Stimulated activated CD8-positive, alpha-beta memory T cell treated with anti-CD3 and anti-CD28 coated beads, Interleukin-7, amount 100 ng/mL, for 48 hours (primary cell): ENCODE data around the gene HLX.

Source experiments
- DNase-seq, 2 donors: peaks; one replicate each; pipeline ENCODE4 v3.0.0-alpha.2; 2020; ENCODE audit warnings: low read depth in 1 of 2; ENCODE audit errors: extremely low read depth in 1 of 2

The HLX gene

DNA sequence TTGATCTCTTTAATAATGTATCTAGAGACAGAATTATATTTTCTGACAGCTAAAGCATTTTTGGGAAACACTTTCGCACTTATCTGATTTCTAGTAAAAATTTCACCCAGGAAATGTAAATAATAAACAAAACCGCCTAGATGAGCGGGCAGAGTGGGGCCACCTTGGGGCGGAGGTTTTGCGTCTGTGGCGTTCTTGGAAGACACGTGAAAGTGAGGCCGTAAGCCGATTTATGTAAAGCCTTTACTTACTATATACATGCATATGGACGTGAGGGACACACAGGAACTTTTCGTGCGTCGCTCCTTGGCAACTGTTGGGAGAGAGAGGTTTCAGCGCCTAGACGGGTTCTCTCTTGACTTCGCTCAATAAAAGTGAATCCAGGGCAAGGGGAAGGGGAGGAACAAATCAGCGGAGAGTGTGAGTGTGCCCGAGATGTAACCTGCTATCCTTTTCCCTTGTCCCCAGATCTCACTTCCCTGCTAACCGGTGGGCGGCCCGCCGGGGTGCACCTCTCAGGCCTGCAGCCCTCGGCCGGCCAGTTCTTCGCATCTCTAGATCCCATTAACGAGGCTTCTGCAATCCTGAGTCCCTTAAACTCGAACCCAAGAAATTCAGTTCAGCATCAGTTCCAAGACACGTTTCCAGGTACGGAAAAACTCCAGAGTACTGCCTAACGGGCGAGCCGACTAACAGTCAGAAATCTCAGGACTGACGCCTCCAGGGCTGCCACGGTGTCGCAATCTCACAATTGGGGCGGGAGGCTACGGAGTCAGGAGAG is 1.7 kb downstream of the HLX start:
- no peak for DNase-seq

DNA sequence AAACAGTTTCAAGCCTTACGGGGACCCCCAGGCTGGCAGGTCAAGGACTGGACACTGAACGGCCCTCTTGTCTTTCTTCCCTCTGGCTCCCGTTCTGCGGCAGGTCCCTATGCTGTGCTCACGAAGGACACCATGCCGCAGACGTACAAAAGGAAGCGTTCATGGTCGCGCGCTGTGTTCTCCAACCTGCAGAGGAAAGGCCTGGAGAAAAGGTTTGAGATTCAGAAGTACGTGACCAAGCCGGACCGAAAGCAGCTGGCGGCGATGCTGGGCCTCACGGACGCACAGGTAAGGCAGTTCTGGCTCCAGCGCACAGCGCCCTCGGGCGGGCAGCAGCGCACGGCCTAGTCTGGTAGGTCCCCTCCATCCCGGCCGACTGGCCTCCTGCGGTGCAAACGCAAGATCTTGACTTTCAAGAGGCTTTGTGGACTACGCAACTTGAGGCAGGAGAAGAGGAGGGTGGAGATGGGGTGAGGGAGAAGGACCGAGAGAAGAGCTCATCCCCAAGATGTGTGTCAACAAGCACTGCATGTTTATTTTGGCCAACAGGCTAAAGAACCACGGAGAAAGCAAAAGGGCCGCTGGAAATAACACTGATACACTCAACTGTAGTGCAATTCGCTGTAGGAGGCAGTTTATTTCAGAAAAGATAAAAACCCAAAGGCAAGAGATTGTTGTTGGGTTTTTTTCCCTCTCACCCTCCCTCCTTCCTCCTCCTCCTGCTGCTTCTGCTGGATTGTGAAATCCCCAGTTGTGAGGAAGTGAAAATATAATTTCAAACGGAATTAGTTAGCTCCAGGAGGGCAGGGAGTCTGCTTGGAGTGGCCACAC is 3.0 kb downstream of the HLX start:
- no peak for DNase-seq

DNA sequence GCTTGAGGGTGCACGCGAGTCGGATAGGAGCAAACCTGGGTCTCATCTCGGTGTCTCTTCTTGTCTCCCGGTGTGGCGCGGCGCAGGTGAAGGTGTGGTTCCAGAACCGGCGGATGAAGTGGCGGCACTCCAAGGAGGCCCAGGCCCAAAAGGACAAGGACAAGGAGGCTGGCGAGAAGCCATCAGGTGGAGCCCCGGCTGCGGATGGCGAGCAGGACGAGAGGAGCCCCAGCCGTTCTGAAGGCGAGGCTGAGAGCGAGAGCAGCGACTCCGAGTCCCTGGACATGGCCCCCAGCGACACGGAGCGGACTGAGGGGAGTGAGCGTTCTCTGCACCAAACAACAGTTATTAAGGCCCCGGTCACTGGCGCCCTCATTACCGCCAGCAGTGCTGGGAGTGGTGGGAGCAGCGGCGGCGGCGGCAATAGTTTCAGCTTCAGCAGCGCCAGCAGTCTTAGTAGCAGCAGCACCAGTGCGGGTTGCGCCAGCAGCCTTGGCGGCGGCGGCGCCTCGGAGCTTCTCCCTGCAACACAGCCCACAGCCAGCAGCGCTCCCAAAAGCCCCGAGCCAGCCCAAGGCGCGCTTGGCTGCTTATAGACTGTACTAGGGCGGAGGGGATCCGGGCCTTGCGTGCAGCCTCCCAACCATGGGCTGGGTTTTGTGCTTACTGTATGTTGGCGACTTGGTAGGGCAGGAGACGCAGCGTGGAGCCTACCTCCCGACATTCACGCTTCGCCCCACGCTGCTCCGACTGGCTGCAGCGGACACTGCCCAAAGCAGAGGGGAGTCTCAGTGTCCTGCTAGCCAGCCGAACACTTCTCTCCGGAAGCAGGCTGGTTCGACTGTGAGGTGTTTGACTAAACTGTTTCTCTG is 5.1 kb downstream of the HLX start:
- DNase-seq = no peak

DNA sequence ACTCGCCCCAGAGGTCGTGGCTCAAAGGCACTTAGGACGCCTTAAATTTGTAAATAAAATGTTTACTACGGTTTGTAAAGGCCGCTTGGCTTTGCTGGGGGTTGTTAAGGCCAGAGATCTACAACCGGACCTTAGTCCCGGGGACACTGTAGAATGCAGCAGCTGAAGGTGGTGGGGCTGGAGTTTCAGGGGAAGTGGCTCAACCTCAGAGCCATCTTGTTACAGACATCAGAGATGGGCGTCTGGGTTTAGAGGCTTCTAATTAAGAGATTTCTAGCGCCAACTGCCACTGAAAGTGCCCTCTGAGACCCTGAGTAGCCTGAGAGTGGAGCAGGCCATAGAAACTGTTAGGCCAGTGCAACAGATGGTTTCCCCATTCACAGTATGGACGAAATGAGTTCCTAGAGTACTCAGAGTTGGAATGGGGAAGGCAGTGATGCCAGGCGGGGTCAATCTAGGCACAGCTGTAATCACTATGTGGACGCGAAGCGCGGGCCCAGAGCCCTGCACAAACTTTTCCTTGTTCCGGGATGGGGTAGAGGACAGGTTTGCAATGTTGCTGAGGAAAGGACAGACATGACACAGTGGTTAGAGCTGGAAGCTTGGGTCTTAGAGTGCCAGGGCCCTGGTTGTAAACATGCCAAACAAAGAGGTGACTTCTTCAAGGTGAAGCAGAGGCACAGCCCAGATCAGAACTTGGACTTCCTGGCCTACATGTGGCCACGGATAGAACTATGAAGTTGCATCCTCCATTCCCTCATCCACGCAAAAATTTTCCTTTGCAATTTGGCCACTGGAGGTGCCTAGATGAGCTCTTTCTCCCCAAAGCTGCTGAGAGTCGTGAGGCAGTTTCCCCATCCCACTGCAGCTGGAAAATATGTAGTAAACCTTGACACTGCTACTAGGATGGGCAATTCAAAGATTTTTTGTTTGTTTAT is 6.0 kb downstream of the HLX start:
- no peak for DNase-seq

- no peak for DNase-seq
Observed at GRCh38 chr1:220885971-220886370, 6.7 kb downstream of the HLX start.

- no peak for DNase-seq
Observed at GRCh38 chr1:220886470-220887201, 7.4 kb downstream of the HLX start.

- no peak for DNase-seq
Observed at GRCh38 chr1:220887202-220887519, 7.9 kb downstream of the HLX start.

DNA sequence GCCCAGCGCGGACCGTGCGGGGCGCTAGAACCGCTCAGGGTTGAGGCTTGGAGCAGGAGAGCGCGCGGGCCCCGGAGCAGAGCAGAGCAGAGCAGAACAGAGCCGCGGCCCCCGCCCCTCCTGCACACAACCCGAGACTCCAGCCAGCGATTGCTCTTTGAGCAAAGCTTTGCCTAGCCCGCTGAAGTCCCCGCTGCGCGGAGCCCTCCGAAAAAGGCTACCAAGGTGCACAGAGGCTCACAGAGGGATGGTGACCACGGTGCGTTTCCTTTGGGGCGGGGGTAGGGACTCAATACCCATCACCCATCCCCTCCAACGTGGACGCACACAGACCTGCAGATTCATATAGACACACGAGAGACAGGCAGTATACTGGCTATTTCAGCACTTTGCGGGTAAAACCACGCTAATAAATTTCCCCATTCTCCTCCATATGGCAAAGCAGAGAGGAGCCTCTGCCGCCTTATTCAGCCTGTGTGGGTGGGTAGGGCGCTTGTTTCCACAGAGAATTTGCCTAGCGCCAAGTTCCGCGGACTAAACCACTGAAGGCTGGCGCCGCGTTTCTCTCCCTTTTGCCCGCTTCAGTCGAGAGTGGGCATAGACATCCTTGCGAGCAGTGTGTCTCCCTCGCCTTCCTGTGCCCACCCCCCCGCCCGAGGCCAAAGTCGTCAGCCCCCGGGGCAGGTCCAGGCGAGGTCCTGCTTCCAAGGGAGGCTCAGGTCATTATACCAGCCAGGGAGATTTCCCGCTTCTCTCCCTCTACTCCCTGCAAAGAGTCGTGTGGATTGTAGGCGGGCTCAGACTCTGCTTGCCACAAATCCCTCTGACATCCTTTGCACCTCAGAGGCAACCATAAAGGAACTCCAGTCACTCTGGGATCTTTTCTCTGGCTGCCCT is 8.5 kb downstream of the HLX start:
- DNase-seq = no peak

- DNase-seq = no peak
Observed at GRCh38 chr1:220888417-220888986, 9.3 kb downstream of the HLX start.

DNA sequence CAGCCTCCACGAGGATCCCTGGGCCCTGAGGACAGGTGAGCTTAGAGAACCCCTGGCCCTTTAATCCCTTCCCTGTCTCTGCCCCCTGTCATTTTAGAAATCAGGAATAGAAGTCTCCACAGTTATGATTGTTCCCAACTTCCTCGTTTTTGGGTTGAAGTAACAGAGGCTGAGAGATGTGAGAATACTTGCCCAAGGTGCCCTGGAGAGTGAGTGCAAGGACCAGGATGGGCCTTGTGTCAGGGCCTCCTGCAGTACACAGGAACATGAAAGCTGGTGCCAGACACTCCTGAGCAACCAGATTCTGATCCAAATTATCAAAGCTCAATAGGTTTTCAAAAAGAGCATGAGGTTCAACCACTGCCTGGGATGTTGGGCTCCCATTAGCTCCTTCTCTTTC is 10.1 kb downstream of the HLX start:
- no peak for DNase-seq

GRCh38 chr1:220889848-220890287 is 10.6 kb downstream of the HLX start:
- no peak for DNase-seq

DNA sequence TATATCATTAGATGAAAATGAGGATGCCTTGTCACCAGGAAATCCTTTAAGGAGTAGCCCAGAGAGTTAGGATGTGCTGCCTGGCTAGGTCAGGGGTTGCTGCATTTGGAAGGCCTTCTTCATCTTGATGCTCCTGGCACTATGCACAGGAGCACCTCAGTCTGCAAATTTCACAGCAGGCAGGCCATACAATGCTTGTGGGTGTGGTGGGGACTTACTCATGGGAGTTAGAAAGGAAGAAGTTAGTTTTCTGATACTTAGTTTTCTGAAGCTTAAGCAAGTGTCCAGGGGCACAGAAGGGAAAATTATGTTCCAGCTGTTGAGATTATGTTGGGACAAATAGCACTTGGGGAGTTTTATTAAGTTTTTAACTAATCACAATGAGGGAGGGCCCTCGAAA is 11.4 kb downstream of the HLX start:
- no peak for DNase-seq

DNA sequence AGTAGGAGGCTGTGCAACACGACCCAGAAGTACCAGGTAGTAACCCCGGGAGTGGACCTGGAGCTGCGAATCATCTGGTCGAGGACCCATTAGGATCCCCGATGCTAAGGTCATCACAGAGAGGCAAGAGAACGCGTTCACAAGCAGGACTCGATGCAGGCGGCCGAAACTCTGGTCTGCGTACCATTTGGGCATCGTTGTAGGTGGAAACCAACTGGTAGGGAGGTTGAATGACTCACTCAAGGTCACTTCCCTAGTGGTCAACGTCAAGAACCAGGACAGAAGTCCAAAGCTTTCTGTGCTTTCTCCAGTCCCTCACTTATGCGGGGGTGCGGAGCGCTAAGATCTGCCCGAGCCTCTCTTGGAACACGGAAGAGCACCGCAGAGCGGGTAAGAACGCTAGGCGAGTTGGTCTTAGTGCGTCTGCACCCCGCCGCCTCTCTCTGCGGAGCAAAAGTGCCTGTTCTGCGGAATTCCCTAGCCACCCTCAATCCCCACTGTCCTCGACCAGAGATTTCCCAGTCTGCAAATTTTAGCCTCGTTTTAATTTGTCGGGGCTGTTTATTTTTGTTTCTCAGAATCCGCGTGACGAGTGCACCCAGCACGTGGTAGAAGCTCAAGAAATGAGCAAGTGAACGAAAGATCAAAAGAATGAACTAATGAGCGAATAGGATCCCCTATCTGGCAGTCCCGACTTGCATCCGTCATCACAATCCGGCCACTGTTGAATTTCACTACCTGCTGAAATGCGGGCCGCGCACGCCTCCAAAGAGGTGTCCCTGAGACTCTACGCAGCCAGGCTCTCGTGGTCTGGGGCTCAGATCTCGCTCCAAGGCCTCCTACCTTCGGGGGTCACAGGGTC is 12.2 kb downstream of the HLX start:
- DNase-seq = no peak

GRCh38 chr1:220892086-220892376 is 12.8 kb downstream of the HLX start:
- no peak for DNase-seq

GRCh38 chr1:220892997-220893700 is 13.9 kb downstream of the HLX start:
- no peak for DNase-seq

GRCh38 chr1:220893701-220894024 is 14.4 kb downstream of the HLX start:
- no peak for DNase-seq
